Osteoblast (primary cell): ENCODE measurements around the gene CETP. TPM values are rescaled to one million over a fixed set of nuclear protein-coding genes. Genes with fewer than 3 reads are reported as not detected.
A peak's percentile ranks its signal among the peaks of the same experiment; 100 is the strongest.

Experiments
- DNase-seq: peaks from one replicate; pipeline ENCODE4 v3.0.0; 2011; ENCODE audit warnings: low spot score, mixed read lengths; ENCODE audit not compliant: insufficient read length; ENCODE audit errors: missing footprints
- H2AFZ ChIP-seq: 2 replicates; pipeline ENCODE4 v1.6.0; 2011; ENCODE audit warnings: mild to moderate bottlenecking, low read length
- H3K27ac ChIP-seq: 2 replicates; pipeline ENCODE4 v1.5.1; 2011; ENCODE audit warnings: mild to moderate bottlenecking, low read depth, low read length, moderate library complexity
- H3K27me3 ChIP-seq: 2 replicates; pipeline ENCODE4 v1.6.0; 2012; ENCODE audit warnings: mild to moderate bottlenecking, control low read depth, inconsistent platforms, low read length, moderate library complexity; ENCODE audit not compliant: insufficient read depth
- H3K36me3 ChIP-seq: 2 replicates; pipeline ENCODE4 v1.5.1; 2011; ENCODE audit warnings: mild to moderate bottlenecking, low read length, control low read depth, moderate library complexity; ENCODE audit not compliant: insufficient read depth
- H3K4me1 ChIP-seq: 2 replicates; pipeline ENCODE4 v1.5.1; 2011; ENCODE audit warnings: mild to moderate bottlenecking, low read length, control low read depth, moderate library complexity; ENCODE audit not compliant: insufficient read depth
- H3K4me2 ChIP-seq: 2 replicates; pipeline ENCODE4 v1.6.0; 2011; ENCODE audit warnings: mild to moderate bottlenecking, low read length; ENCODE audit not compliant: insufficient read depth
- H3K4me3 ChIP-seq: fragments of 200-600 bp; sonication (generic); 3 replicates; pipeline ENCODE4 v1.5.1; 2012; ENCODE audit warnings: mild to moderate bottlenecking, low read length, inconsistent platforms; ENCODE audit not compliant: insufficient read depth
- H3K79me2 ChIP-seq: 2 replicates; pipeline ENCODE4 v1.6.0; 2012; ENCODE audit warnings: mild to moderate bottlenecking, low read length, control low read depth, inconsistent platforms; ENCODE audit not compliant: insufficient read depth
- H3K9me3 ChIP-seq: 2 replicates; pipeline ENCODE4 v1.5.1; 2011; ENCODE audit warnings: low read depth, low read length, control low read depth
- H4K20me1 ChIP-seq: 2 replicates; pipeline ENCODE4 v1.6.0; 2012; ENCODE audit warnings: mild to moderate bottlenecking, low read length, control low read depth; ENCODE audit not compliant: insufficient read depth
- total RNA-seq: library from RNA; depleted of rRNA; stranded (reverse); fragments of >200 nt; gene quantifications from 2 replicates; pipeline ENCODE4 v1.2.3, GENCODE V29; 2012
- TF ChIP-seq, protein P1 (sequence below): IDR thresholded peaks from 2 replicates; pipeline ENCODE4 v1.5.1; 2011; ENCODE audit warnings: mild to moderate bottlenecking, low read depth, low read length, moderate library complexity; ENCODE audit errors: extremely low read depth

The CETP gene
- total RNA-seq, 1 donor, result not detected

DNA sequence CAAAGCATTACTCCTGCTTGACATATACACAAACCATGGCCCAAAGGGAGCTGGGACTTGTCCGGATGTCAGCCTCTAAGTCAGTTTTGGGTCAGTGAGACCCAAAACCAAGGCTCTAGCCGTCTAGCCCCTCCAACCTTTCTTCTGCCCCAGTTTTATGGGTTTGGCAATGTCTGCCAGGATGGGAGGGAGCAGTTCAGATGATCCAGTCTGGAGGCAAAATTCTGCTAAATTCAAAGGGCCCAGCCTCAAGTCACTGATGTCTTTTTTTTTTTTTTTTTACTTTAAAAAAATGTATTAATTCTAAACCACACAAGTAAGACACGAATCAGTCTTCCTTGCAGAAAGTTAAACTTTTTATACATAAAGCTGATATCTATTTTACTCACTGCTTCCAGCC, 36.2 kb downstream of the CETP start:
- Histone ChIP-seq H3K79me2 (peaks cover 94% of the 10 kb centered on the region), H2AFZ (no peak overlapping the region), H3K4me2 (no peak overlapping the region)

DNA sequence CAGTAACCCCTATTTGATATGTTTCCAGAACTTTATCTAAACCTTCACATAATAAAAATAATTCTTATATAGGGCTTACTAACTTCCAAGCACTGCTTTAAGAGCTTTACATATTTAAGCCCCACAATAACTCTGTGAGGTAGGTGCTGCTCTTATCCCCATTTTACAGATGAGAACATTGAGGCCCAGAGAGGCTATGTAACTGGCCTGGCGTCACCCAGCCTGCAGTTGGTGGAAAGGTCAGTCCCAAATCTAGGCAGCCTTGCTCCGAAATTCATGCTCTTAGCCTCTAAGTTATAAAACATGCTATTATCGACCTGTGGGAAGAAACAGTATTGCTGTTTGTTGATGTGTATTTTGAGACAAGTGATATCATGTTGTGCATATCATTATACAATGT, 36.6 kb downstream of the CETP start:
- peaks cover 33% of the 10 kb centered on the region for H3K4me1 ChIP-seq
- TF ChIP-seq, protein P1, sequence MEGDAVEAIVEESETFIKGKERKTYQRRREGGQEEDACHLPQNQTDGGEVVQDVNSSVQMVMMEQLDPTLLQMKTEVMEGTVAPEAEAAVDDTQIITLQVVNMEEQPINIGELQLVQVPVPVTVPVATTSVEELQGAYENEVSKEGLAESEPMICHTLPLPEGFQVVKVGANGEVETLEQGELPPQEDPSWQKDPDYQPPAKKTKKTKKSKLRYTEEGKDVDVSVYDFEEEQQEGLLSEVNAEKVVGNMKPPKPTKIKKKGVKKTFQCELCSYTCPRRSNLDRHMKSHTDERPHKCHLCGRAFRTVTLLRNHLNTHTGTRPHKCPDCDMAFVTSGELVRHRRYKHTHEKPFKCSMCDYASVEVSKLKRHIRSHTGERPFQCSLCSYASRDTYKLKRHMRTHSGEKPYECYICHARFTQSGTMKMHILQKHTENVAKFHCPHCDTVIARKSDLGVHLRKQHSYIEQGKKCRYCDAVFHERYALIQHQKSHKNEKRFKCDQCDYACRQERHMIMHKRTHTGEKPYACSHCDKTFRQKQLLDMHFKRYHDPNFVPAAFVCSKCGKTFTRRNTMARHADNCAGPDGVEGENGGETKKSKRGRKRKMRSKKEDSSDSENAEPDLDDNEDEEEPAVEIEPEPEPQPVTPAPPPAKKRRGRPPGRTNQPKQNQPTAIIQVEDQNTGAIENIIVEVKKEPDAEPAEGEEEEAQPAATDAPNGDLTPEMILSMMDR, result no peak
- H3K36me3 ChIP-seq, result peaks cover 8% of the 10 kb centered on the region
- no peaks in the 10 kb centered on the region for H4K20me1 ChIP-seq
- no peak overlapping the region for H3K4me3 ChIP-seq
- H3K27me3 ChIP-seq, result no peaks in the 10 kb centered on the region
- H3K27ac ChIP-seq, result peak overlapping the region; percentile 98
- H3K9me3 ChIP-seq, result no peaks in the 10 kb centered on the region
- peak overlapping the region; percentile 12 for H2AFZ ChIP-seq
- DNase-seq, result no peak
- H3K79me2 ChIP-seq, result peaks cover 94% of the 10 kb centered on the region
- no peak overlapping the region for H3K4me2 ChIP-seq

More for the DNA sequence above, 36.2 kb downstream of the CETP start:
- Histone ChIP-seq H3K9me3 (no peaks in the 10 kb centered on the region), H3K27ac (peak overlapping the region; percentile 98), H3K4me3 (no peak overlapping the region), H4K20me1 (no peaks in the 10 kb centered on the region), H3K36me3 (peaks cover 8% of the 10 kb centered on the region), H3K27me3 (no peaks in the 10 kb centered on the region), H3K4me1 (peaks cover 33% of the 10 kb centered on the region)
- no peak for DNase-seq
- TF ChIP-seq, protein P1, result no peak

DNA sequence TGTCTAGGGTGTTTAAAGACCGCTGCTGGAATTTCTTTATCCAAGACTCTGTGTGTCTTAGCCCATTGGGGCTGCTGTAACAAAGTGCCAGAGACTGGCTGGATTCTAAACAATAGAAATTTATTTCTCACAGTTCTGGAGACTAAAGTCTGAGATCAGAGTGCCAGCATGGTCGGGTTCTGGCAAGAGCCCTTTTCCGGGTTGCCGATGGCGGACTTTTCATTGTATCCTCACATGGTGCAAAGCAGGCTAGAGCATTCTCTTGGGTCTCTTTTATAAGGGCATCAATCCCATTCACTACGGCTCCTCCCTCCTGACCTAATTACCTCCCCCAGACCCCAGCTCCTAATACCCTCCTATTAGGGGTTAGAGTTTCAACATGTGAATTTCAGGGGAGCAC, 37.1 kb downstream of the CETP start:
- TF ChIP-seq, protein P1, result no peak
- Histone ChIP-seq H3K36me3 (peaks cover 8% of the 10 kb centered on the region), H4K20me1 (no peaks in the 10 kb centered on the region), H3K4me3 (no peak overlapping the region), H3K4me2 (no peak overlapping the region), H3K27me3 (no peaks in the 10 kb centered on the region), H3K27ac (peak overlapping the region; percentile 98), H3K9me3 (no peaks in the 10 kb centered on the region), H3K4me1 (peaks cover 33% of the 10 kb centered on the region), H2AFZ (peak overlapping the region; percentile 12), H3K79me2 (peaks cover 93% of the 10 kb centered on the region)
- no peak for DNase-seq

DNA sequence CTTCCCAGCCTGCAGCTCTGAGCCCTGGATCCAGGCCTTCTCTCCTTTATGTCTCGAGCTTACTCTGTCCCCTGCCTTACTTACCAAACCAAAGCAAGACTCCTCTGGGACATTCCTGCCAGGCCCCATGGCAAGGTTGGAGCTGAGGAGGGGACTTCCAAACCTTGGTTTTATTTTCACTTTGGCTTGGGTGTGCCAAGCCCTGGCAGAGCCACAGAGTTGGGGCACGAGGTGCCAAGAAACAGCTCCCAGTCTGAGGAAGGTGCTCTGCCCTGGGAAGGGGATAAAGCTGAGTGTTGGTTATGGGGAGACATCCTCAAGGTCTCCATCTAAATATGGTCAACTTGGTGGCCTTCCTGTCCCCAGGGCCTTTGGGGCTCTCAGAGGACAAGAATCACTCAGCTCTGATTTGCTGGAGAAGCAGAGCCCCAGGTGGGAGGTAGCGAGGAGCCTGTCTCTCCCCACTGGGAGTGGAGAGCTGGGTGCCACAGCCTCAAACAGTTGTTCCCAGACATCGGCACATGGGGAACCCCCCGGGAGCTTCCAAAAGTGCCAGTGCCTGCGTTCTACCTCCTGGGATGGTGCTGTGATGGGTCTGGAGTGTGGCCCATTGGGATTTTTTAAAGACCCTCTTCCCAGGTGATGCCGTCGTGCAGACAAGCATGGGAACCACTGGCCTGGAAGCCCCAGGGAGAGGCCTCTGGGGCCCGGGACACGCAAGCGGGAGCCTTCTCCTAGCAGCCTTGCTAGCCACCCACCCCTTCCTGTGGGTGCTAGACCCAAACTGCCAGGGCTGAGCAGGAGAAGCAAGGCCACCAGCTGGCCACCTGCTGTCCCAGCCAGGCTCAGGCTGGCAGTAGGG, 37.9 kb downstream of the CETP start:
- H3K4me3 ChIP-seq, result no peak overlapping the region
- H3K4me2 ChIP-seq, result peak overlapping the region; percentile 7
- H3K9me3 ChIP-seq, result no peaks in the 10 kb centered on the region
- H2AFZ ChIP-seq, result peak overlapping the region; percentile 9
- TF ChIP-seq, protein P1, result no peak
- peaks cover 33% of the 10 kb centered on the region for H3K4me1 ChIP-seq
- peaks cover 15% of the 10 kb centered on the region for H3K36me3 ChIP-seq
- peaks cover 93% of the 10 kb centered on the region for H3K79me2 ChIP-seq
- DNase-seq, result no peak
- no peaks in the 10 kb centered on the region for H4K20me1 ChIP-seq
- H3K27me3 ChIP-seq, result no peaks in the 10 kb centered on the region
- H3K27ac ChIP-seq, result peak overlapping the region; percentile 98
